Urinary bladder (tissue), 4 donors: ENCODE measurements around the gene GPX1. TPM values are rescaled to one million over a fixed set of nuclear protein-coding genes. Genes with fewer than 3 reads are reported as not detected.
"Not testable (repeated sequence)": the region's sequence is repeated elsewhere in the genome, so short reads cannot be mapped to it uniquely, and the experiment has no call there.

Experiments used
- DNase-seq: peaks from one replicate; pipeline ENCODE4 v3.0.0-alpha.2; 2015; ENCODE audit errors: extremely low spot score
- H3K27ac ChIP-seq: one replicate; pipeline ENCODE4 v1.5.1; 2013; ENCODE audit warnings: low read depth, mild to moderate bottlenecking, moderate library complexity
- H3K36me3 ChIP-seq: one replicate; pipeline ENCODE4 v1.6.1; 2013; ENCODE audit warnings: mild to moderate bottlenecking, moderate library complexity; ENCODE audit not compliant: insufficient read depth
- H3K4me1 ChIP-seq: one replicate; pipeline ENCODE4 v1.6.1; 2013; ENCODE audit warnings: mild to moderate bottlenecking, moderate library complexity; ENCODE audit not compliant: insufficient read depth
- H3K4me3 ChIP-seq: one replicate; pipeline ENCODE4 v1.5.1; 2013; ENCODE audit warnings: low read depth, low read length
- WGBS: extraction: QIAGEN DNeasy Blood & Tissue Kit; methylation state at CpG from one replicate; pipeline ENCODE4 v1.1.7; 2013; 5-methylcytosine and 5-hydroxymethylcytosine counted together
- polyA plus RNA-seq: library from polyadenylated mRNA; stranded (reverse); fragments of 200-250 nt; gene quantifications from one replicate; pipeline ENCODE4 v1.2.3, GENCODE V29; 2013
- total RNA-seq: library from RNA; depleted of rRNA; stranded (reverse); fragments of >200 nt; gene quantifications from one replicate; pipeline ENCODE4 v1.2.3, GENCODE V29; 2014
- donor health status: healthy with polysubstance abuse.
- donor health status: healthy.

The GPX1 gene
- total and polyA plus RNA-seq, 2 donors = 49.2 to 411 TPM

DNA sequence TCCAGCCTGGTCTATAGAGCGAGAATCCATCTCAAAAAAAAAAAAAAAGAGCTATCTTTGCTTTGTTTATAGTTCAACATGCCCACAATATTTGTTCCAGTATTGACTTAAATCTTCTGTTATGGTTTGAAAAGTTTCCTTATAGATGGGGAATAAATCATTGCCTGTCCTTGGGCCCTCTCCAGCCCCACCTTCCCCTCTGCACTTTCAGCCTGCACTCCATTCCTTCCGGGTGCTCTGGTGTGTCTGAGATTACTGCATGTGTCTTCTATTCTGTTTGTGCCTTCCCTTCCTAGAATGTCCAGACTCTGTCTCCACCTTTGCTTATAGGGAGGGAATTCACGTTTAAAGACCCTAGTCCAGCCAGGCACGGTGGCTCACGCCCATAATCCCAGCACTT lies 25.2 kb upstream of the GPX1 start:
- no peak for DNase-seq
- no peak overlapping the region for H3K4me3 ChIP-seq
- H3K4me1 ChIP-seq = peaks cover 1% of the 10 kb centered on the region

DNA sequence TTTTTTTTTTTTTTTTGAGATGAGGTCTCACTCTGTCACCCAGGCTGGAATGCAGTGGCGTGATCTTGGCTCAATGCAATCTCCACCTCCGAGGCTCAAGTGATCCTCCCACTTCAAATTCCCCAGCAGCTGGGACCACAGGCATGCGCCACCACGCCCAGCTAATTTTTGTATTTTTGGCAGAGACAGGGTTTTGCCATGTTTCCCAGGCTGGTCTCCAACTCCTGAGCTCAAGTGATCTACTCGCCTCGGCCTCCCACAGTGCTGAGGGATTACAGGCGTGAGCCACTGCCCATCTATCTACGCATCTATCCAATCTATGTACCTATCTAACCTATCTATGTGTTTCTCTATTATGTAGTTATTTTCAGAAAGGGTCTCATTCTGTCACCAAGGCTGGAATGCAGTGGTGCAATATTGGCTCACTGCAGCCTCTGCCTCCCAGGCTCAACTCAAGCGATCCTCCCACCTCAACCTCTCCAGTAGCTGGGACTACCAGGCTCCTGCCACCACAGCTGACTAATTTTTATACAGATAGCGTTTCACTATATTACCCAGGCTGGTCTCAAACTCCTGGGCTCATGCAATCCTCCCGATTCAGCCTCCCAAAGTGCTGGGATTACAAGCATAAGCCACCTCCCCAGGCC lies 20.2 kb upstream of the GPX1 start:
- no peak for DNase-seq
- WGBS = 67% methylated on average over 11 of the region's 11 CpGs
- H3K4me3 ChIP-seq = no peak overlapping the region
- no peaks in the 10 kb centered on the region for H3K36me3 ChIP-seq
- no peaks in the 10 kb centered on the region for H3K4me1 ChIP-seq
- no peak overlapping the region for H3K27ac ChIP-seq

More for the DNA sequence above, 25.2 kb upstream of the GPX1 start:
- WGBS = 59% methylated on average over 5 of the region's 5 CpGs
- Histone ChIP-seq H3K36me3 (no peaks in the 10 kb centered on the region), H3K27ac (no peak overlapping the region)

DNA sequence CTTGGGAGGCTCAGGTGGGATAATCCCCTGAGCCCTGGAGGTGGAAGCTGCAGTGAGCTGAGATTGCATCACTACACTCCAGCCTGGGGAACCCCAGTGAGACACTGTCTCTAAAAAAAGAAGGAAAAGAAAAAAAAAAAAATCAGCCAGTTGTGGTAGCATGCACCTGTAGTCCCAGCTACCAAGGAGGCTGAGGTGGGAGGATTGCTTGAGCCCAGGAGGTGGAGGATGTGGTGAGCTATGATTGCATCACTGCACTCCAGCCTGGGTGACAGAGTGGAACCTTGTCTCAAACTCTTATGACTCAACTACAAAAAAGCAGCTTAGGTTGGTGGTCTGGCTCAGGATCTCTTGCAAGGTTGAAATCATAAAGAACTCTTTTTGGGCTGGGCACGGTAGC lies 19.3 kb upstream of the GPX1 start:
- DNase-seq = no peak
- Histone ChIP-seq H3K27ac (no peak overlapping the region), H3K36me3 (no peaks in the 10 kb centered on the region), H3K4me1 (no peaks in the 10 kb centered on the region), H3K4me3 (no peak overlapping the region)
- WGBS = 93% methylated on average over 1 of the region's 1 CpG

DNA sequence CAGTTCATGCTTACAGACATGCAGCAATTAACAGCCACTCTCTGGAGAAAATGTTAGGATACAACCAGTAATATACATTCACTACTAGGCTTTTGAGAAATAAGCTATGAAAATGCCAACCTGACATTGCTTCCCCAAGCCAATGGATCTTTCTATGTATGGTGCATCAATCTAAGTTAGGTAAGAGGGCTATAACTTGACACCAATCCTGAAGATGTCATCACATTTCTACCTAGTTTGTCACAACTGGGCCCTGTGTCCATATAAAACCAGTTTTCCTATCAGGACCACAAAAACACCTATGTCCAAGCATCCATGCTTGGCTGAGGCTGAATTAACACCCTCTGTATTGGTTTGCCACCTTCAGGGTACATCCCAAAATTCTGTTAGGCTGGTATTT lies 13.8 kb upstream of the GPX1 start:
- H3K4me3 ChIP-seq = no peak overlapping the region

DNA sequence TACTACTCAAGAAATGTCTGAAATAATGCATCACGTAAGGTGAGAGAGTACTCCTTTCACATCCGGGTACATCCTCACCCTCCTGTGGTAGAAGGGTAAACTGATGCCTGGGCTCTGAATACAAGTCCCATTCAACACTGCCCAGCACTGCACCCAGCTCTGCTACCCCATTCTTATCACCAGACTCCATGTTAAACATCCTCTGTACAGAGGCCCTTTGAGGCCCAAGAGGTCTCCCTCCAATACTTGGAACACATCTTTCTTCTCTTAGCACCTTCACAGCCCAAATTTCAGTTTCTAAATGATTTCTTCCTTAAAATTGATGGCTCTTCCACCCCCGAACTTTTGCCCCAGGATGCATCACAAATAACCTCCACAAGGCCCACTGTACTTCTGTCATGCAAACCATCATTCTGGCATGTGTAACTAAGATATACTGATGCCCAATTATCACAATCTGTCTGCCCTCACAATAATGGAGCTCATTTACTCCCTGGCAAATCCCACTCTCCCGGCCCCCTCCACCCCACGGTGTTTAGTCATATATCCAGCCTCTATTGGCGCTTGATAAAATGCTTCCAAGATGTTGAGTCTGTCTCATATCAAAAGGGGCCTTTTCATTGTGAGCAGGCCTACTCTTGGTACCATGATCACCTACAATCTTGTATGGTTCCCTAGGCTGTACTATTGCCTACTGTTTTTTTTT lies 12.6 kb upstream of the GPX1 start:
- Histone ChIP-seq H3K27ac (no peak overlapping the region), H3K4me1 (no peaks in the 10 kb centered on the region), H3K4me3 (no peak overlapping the region), H3K36me3 (peaks cover 4% of the 10 kb centered on the region)
- WGBS = 91% methylated on average over 6 of the region's 6 CpGs
- no peak for DNase-seq

More for the DNA sequence above, 13.8 kb upstream of the GPX1 start:
- DNase-seq = no peak
- Histone ChIP-seq H3K27ac (no peak overlapping the region), H3K4me1 (no peaks in the 10 kb centered on the region), H3K36me3 (peaks cover 4% of the 10 kb centered on the region)

DNA sequence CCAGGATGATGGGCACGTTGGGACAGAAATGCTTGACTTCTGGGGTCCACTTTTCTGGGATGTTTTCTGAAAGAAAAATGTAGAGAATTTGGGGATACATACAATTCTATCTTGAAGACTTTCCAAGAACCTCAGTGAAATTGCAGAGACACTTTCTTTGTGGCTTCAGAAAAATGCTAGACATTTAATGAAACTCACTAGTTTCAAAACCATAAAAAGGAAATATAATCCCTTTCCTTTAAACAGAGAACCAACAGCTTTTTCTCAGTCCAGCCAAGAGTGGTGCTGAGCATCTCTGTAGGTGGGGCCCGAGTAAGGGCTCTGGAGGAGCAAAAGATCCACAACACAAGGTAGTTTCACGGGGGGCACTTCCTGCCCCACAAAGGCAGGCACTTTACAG lies 4.4 kb upstream of the GPX1 start:
- 64% methylated on average over 3 of the region's 3 CpGs for WGBS
- no peak for DNase-seq
- Histone ChIP-seq H3K4me1 (peaks cover 2% of the 10 kb centered on the region), H3K4me3 (no peak overlapping the region), H3K27ac (no peak overlapping the region), H3K36me3 (peaks cover 4% of the 10 kb centered on the region)

DNA sequence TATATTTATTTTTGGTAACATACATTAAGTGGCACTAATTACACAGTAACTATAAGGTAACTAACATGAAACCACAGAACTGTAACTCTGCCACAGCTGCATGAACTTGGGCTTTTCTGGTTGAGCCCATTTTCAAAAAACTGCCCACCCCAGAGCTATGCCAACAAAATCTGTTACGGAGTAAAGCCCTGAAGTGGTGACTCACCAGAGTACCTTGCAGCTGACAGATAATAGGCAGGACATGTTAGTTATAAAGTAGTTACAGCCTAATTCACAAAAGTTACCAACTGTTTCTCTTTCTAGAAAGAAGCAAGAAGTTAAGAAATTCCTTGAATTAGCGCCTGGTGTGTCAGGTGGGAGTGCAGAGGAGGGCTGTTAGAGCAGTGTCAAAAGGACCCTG lies 1.5 kb upstream of the GPX1 start:
- H3K4me3 ChIP-seq = no peak overlapping the region
- H3K4me1 ChIP-seq = peaks cover 2% of the 10 kb centered on the region
- no peak overlapping the region for H3K27ac ChIP-seq
- 76% methylated on average over 2 of the region's 2 CpGs for WGBS
- no peak for DNase-seq
- H3K36me3 ChIP-seq = peaks cover 4% of the 10 kb centered on the region

DNA sequence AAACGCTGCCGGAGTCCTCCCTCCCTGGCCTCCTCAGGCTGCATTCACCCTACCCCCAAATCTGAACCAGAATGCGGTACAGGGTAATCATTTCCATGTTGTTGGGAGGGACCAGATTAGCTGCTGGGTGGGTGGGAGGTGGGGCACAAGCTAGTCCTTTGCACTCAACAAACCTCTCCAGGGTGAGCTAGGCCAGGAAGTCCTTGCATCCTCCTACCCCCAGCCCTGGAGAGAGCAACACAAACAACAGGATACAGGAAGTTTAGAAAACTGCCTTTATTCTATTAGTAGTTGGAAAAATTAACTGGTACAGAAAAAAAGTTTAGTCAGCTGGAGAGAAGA lies 702 bp upstream of the GPX1 start:
- Histone ChIP-seq H3K4me1 (peaks cover 2% of the 10 kb centered on the region), H3K4me3 (peak overlapping the region; percentile 84), H3K36me3 (peaks cover 4% of the 10 kb centered on the region), H3K27ac (peak overlapping the region; percentile 40)
- WGBS = 18% methylated on average over 3 of the region's 3 CpGs
- DNase-seq = no peak

DNA sequence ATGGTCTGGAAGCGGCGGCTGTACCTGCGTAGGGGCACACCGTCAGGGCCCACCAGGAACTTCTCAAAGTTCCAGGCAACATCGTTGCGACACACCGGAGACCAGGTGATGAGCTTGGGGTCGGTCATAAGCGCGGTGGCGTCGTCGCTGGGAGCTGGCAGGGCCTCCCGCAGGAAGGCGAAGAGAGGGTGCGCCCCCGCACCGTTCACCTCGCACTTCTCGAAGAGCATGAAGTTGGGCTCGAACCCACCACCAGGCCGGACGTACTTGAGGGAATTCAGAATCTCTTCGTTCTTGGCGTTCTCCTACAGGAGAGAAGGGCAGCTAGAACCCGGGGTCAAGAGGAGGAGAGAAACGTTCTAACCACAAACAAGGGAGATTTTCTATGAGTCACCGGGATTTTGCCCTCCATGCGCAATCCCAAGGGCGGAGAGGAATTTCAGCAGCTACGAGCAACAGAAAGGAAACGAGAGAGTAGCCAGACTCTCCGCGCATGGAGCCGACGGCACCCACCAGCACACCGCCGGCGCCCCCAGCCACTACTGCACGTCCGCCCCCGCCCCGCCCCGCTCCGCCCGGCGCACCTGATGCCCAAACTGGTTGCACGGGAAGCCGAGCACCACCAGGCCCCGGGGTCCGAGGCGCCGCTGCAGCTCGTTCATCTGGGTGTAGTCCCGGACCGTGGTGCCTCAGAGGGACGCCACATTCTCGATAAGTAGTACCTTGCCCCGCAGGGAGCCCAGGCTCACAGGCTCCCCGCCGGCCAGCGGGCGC lies 523 bp downstream of the GPX1 start:
- H3K4me1 ChIP-seq, DNase-seq, H3K36me3 ChIP-seq: not testable (repeated sequence)
- Histone ChIP-seq H3K4me3 (peak overlapping the region; percentile 84), H3K27ac (peak overlapping the region; percentile 92)
- 7% methylated on average over 63 of the region's 63 CpGs for WGBS

DNA sequence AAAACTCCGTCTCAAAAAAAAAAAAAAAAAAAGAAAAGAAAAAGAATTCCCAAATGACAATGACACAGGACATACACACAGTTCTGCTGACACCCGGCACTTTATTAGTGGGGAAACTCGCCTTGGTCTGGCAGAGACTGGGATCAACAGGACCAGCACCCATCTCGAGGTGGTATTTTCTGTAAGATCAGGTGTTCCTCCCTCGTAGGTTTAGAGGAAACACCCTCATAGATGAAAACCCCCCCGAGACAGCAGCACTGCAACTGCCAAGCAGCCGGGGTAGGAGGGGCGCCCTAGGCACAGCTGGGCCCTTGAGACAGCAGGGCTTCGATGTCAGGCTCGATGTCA lies 1.1 kb downstream of the GPX1 start:
- peak overlapping the region; percentile 84 for H3K4me3 ChIP-seq
- H3K4me1 ChIP-seq, DNase-seq, H3K36me3 ChIP-seq: not testable (repeated sequence)
- 42% methylated on average over 10 of the region's 10 CpGs for WGBS
- H3K27ac ChIP-seq = peak overlapping the region; percentile 92

DNA sequence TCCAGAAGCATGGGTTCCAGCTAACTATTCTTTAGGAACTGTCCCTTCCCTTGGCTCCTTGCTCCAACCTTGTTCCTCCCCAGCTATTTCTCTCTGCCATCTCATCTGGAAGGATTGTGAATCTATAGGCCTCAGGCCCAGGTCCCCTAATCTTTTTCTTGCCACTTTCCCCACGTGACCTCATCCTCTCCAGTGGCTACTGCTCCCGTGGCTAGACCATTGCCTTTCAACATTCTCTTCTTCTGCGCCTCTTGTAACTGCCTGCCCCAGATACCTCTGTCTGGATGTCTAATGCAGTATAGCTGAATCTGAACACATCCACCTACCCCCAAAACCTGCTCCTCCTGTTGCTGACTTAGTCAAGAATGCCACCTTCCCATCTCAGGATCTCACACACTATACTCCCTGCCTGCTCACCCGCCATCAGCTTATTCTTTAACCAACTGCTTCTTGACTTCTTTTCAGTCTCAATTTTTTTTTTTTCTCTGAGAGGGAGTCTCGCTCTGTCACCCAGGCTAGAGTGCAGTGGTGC lies 5.2 kb downstream of the GPX1 start:
- no peak overlapping the region for H3K27ac ChIP-seq
- H3K4me1 ChIP-seq = no peaks in the 10 kb centered on the region
- WGBS = 87% methylated on average over 5 of the region's 5 CpGs
- no peaks in the 10 kb centered on the region for H3K36me3 ChIP-seq
- no peak overlapping the region for H3K4me3 ChIP-seq
- DNase-seq = no peak

DNA sequence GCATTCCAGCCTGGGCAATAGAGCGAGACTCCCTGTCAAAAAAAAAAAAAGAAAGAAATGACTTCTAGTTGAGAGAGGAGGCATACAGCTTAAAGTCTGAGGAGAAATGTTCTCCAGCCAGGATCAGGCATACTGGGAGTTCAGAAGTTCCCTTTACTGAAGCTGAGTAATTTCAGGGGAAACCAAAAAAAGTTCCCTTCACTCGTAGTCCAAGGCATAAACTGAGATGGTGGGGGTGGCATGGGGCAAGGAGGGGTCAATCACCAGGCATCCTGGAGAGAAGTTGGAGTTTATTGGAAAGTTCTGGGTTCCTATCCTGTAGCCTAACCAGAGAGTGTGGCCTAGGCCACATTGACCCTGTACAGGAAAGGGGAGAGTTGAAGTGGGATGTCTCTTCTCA lies 5.9 kb downstream of the GPX1 start:
- H3K27ac ChIP-seq = peak overlapping the region; percentile 77
- 80% methylated on average over 2 of the region's 2 CpGs for WGBS

DNA sequence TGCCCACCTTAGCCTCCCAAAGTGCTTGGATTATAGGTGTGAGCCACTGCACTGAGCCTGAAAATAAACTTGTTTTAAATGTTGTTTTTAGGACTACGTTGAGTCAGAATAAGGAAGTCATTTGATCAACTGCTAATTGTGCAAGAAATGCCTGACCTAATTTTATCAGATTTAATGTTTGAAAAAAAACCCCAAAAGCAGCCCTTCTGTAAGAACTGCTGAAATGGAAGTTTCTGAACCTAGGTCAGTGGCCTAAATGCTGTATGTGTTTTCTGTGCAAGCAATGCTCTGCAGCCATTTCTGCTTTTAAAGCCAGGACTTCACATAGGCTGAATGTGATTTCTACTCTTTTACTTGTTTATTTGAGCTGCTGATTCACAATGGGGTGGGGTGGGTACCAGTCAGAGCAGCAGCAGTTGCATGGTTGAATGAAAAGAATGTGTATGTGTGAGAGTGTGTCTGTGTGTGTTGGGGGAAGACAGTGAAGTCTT lies 6.6 kb downstream of the GPX1 start:
- no peak for DNase-seq
- 35% methylated on average over 1 of the region's 1 CpG for WGBS
- Histone ChIP-seq H3K4me1 (no peaks in the 10 kb centered on the region), H3K36me3 (no peaks in the 10 kb centered on the region), H3K4me3 (no peak overlapping the region), H3K27ac (peak overlapping the region; percentile 77)

More for the DNA sequence above, 5.9 kb downstream of the GPX1 start:
- no peak for DNase-seq
- no peak overlapping the region for H3K4me3 ChIP-seq
- no peaks in the 10 kb centered on the region for H3K36me3 ChIP-seq
- H3K4me1 ChIP-seq = no peaks in the 10 kb centered on the region
